GM18511 (cell line): ENCODE measurements around the gene PEBP1.

Experiments used
- ATAC-seq: cut with Tn5 transposase; IDR thresholded peaks from one replicate; pipeline ENCODE4 v1.9.1; 2021; ENCODE audit warnings: mild to moderate bottlenecking, moderate library complexity; ENCODE audit not compliant: unreplicated experiment

Gene PEBP1

DNA sequence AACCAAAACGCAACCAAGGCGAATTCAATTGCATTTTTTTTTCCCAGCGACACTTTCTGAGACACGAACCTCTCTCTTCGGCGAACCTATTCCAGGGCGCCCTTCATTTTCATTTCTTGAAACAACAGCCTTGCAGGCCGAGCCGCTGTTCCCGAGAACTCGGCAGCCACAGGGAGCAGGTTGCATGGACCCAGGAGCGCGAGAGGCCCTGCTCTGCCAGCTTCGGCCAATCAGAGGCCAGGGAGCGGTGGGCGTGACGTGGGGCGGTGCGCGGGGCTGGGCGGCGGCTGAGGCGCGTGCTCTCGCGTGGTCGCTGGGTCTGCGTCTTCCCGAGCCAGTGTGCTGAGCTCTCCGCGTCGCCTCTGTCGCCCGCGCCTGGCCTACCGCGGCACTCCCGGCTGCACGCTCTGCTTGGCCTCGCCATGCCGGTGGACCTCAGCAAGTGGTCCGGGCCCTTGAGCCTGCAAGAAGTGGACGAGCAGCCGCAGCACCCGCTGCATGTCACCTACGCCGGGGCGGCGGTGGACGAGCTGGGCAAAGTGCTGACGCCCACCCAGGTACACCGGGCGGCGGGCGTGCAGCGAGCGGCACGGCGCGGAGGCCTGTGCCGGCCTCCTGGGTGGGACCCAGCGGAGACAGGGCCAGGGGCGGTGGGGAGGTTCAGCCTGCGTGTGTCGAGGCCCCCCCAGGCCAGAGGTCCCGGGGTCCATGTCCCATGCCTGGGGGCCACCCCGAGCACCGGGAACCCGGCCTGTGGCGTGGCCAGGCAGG, at the start of gene PEBP1:
Gene PEBP1 (plus strand): TSS at position 337 of the 771 bp plus-strand sequence. CDS start 86 bp downstream, at position 423.
- ATAC-seq: peak; percentile 96

DNA sequence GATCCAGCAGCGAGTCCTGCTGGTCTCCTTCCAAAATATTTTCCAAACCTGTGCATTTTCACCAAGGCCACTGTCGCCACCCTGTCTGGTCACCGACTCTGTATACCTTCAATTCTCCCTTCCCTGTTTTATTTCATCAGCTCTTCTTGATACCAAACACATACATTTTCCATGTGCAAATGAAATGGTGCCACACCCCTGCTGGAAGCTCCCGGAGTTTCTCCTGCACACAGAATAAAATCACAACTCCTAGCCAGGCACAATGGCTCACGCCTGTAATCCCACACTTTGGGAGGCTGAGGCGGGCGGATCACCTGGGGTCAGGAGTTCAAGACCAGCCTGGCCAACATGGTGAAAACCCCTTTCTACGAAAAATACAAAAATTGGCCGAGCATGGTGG, 46.1 kb upstream of the PEBP1 start:
- no peak for ATAC-seq

DNA sequence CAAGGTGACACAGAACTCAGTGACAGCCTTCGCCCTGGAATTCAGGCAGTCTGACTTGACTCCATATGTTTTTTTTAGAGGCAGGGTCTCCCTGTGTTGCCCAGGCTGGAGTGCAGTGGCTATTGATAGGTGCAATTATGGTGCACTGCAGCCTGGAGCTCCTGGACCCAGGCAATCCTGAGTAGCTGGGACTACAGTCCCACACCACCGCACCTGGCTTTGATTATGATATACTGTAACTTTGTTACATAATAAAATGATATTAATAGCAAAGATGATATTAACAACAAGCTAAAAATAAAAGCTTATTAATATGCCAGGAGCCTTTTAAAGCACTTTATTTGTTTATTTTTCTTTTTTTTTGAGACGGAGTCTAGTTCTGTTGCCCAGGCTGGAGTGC, 41.9 kb upstream of the PEBP1 start:
- ATAC-seq: no peak

DNA sequence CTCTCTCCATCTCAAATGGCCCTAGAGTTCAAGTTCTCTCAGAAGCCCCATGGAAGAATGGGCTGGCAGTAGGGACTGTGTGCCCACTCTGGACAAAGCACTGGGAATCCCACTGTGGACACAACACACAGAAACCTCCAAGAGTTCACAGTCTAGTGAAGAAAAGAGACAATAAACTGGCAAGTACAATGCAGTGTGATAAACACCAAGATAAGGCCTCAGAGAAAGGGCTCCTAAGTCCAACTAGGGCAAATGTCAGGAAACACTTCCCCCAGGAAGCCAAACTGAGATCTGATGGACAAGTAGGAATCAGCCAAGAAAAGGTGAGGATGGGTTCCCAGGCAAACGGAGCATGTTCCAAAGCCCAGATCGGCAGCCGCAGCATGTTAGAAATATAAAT, 37.5 kb upstream of the PEBP1 start:
- no peak for ATAC-seq

DNA sequence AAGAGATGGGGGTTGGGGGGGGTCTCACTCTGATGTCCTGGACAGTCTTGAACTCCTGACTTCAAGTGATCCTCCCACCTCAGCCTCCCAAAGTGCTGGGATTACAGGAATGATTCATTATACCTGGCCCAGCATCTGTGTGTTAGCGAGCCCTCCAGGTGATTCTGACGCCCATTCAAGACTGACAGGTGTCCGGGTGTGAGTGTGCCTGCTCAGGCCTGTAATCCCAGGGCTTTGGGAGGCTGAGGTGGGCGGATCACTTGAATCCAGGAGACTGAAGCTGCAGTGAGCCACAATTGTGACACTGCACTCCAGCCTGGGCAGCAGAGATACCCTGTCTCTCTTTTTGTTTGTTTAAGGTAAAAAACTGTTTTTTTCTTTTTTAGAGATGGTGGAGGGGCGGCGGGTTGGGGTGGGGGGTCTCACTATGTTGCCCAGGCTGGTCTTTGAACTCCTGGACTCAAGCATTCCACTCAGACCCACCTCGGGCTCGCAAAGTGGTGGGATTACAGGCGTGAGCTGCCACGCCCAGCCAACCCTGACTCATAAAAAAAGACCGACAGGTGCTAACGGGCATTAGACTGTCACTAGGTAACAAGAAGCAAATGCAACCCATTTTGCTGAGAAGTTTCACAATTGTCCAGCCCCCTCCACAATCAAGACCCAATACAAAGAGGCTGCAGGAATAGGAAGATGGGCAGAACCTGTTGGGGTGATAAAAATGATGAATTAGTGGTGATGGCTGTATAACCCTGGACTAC, 36.8 kb upstream of the PEBP1 start:
- ATAC-seq: no peak

DNA sequence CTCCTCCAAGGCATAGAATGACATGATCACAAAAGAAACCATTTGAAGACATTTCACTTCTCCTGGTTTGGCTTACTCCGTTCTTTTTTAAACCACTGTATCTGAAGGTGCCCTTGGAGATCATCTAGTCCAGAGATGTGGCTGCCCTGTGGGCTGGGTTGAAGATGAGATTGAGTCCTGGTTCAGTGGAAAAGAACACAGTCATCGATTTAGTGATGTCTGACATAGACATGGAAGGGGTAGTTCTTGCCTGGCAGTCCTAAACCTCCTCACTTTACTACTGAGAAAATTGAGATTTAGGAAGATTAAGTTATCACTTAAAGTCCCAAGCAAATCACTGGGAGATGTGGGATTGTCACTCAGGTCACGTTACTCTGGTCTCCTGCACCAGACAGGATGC, 34.9 kb upstream of the PEBP1 start:
- ATAC-seq: no peak

DNA sequence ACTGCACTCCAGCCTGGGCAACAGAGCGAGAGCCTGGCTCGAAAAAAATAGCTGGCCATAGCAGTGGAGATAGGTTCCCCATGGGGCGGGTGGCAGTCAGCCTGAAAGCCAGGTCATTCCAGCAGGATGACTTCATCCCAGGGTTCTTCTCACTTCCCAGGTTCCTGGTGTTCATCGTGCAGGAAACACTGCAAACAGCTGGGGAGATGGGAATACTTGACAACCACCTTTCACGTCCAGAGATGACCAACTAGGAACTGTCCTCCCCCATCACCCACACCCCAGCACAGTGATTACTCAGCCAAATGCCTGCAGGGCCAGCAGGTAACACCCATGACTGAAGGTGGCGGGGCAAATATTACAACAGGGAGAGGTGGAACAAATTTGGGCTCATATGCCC, 33.9 kb upstream of the PEBP1 start:
- no peak for ATAC-seq

DNA sequence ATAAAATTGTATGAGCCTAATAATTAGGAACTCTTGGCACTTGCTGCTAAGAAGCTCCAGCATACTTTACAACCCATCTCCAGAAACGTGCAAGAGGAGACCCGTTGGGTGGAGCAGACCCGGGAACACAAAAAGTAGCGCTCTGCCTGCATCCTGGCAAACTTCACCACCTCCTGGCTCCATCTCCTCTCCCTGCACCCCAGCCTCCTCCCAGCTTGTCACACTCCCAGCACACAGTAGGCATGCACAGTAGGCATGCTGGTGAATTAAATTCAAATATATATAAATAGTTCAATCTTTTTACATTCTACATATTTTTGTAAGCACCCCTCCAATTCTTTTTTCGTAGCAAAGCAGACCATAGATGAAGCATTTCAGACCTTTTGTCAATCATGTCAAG, 33.3 kb upstream of the PEBP1 start:
- ATAC-seq: no peak

DNA sequence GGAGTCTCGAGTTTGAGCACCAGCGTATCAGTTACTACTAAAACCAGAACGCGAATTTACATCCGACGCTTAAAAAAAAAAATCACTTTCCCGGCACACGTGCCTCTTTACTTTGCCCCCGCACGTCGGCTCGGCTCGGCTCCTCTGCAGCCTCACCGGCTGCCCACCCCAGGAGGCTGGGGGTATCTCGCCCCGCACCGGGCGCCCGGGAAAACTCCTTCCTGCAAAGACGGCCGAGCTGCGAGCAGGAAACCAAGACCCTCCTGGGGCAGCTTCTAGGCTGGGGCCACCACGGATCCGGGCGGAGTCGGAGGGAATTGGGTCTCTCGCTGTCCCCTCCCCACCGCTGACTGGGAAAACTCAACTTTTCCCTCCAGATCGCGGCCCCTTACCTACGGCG, 32.7 kb upstream of the PEBP1 start:
- peak; percentile 15 for ATAC-seq

DNA sequence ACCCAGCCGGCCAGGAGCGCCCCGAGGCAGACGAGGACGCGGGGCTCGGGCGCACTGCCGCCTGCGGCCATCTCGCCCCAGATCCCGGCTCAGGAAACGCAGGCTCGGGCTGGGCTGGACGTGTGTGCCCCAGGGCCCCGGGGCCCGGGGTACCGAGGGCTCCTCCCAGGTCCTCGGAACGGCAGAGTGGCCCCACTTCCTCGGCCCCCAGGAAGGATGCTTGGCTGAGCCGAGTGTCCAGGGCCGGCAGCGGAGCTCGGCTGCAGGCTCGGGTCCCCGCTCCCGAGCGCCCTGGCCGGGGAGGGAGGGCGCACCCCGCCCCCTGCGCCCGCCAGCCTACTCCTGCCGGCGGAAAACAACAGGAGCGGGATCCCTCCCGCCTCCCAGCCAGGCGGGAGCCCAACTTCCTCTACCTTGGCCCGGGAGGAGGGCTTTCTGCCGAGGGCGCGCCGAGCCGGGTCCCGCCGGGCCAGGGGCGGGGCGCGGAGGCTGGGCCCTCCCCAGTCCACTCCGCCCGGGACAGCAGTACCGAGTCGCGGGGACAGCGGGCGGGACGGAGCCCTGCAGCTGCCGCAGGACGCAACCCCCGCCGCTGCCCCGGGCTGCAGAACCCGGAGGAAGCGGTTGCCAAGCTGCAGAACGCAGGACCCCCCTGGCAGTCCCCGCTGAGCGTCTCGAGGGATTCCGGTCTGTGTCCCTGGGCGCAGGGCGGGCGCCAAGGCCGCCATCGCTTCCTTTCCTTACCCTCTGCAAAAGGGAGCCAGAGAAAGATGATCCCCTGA, 32.1 kb upstream of the PEBP1 start, which contains the start of gene VSIG10:
Gene VSIG10 (minus strand): TSS at position 411 of the 782 bp plus-strand sequence. CDS start 340 bp downstream, at position 71.
- peak; percentile 58 for ATAC-seq

DNA sequence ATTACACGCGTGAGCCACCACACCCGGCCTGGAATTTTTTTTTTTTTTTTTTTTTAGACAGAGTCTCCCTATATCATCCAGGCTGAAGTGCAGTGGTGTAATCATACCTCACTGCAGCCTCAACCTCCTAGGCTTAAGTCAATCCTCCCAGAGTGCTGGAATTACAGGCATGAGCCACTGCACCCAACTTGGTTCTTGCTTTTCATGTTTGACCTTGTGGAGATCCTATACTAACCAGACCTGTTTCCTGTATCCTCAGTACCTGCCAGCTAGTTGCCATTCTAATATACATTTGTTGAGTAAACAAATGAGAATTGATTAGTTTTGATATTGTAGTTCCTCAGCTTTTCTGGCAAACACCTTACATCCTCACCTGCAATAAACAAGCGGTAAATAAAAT, 28.9 kb upstream of the PEBP1 start:
- ATAC-seq: no peak

DNA sequence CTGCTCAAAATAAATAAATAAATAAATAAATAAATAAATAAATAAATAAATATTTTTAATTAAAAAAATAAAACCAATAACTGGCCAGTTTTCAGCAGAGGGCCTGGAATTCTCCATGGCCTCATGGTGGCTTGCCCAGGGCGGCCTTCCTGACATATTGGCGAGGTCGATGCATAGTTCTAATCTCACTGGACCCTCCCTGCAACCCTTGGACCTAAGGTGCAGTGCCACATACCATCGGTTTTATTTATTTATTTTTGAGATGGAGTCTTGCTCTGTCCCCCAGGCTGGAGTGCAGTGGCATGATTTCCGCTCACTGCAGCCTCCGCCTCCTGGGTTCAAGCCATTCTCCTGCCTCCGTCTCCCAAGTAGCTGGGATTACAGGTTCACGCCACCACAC, 28.2 kb upstream of the PEBP1 start:
- ATAC-seq: no peak

DNA sequence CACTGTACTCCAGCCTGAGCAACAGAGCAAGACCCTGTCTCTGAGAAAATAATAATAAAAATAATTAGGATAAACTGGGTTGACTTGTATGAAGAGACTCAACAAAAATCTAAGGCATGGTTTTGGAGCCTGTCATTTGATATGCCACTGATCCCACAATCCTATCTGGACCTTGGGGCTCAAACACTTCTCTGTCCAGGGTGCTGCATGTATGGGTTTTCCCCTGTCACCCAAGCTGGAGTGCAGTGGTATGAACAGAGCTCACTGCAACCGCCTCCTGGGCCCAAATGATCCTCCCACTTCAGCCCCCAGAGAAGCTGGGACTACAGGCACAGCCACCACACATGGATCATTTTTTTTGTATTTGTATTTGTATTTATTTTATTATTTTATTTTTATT, 26.8 kb upstream of the PEBP1 start:
- no peak for ATAC-seq

DNA sequence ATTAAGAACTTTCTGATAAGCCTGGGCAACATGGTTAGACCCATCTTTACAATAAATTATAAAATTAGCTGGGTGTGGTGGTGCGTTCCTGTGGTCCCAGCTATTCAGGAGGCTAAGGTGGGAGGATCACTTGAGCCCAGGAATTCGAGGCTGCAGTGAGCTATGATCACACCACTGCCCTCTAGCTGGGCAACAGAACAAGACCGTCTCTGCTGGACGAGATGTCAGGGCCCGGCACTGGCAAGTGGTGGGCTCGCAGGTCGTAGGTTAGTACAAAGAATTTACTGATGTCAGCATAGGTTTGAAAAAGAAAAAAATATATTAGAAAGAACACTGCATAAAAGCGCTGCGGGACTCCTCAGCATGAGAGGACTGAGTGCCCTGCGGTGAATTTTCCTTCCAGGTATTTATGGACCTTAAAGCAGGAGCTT, 16.5 kb upstream of the PEBP1 start:
- no peak for ATAC-seq

DNA sequence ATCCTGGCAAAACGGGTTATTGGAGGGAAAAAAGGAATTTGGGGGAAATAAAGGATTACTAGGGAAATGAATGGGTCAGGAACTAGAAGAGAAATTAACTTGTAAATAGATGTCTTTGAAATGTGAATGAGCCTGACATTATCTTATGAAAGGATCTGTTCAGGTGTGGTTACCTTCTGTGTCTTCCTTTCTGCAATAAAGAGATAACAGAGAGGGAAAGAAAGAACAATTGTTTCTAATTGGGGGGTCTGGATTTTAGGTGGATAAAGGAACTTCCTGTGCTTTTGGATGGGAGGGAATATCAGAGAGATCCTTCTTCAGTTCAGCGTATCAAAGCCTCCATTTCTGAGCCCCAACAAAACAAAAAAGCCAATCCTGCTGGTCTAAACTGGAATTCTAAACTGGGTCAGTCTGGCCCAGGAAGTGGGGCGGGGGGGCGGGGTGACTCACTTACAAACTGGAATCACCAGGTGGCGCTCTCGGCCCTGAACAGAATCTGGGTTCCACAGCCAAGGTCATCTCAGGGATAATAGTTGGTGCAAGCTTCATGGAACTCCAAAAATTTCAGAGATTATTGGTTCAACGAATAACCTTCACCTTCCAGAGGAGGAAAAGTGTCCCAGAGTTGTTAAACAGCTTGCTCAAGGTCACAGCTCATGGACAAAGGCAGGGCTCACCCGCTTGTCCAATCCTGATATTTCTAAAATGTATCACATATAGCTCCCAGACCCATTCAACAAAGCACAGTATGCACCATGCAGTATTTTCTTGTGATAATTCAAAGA, 15.2 kb upstream of the PEBP1 start:
- ATAC-seq: no peak

DNA sequence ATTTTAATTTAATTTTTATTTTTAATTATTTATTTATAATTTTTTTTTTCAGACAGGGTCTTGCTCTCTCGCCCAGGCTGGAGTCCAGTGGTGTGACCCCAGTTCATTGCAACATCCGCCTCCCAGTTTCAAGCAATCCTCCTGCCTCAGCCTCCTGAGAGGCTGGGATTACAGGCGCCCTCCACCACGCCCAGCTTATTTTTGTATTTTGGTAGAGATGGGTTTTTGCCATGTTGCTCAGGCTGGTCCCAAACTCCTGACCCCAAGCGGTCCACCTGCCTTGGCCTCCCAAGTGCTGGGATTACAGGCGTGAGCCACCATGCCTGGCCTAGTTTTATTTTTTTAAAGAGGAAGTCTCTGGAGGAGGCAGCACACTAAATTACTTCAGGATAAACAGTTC, 13.7 kb upstream of the PEBP1 start:
- ATAC-seq: no peak

DNA sequence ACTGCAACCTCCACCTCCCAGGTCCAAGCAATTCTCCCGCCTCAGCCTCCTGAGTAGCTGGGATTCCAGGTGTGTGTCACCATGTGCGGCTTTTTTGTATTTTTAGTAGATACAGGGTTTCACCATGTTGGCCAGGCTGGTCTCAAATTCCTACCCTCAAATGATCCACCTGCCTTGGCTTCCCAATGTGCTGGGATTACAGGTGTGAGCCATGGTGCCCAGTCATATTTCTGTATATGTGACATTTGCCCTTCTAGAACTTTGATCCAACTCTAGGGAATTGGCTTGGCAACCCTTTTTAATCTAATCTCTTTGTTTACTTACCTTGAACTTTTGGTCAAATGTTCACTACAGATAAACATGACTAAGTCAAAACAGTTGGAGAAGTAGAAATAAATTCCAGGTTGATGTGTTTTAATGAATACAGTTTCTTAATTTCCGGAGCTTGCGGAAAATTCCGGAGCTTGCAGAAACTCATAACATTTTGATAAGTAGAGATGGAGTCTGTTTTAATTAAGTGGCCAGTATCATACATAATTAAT, 11.5 kb upstream of the PEBP1 start:
- ATAC-seq: no peak

DNA sequence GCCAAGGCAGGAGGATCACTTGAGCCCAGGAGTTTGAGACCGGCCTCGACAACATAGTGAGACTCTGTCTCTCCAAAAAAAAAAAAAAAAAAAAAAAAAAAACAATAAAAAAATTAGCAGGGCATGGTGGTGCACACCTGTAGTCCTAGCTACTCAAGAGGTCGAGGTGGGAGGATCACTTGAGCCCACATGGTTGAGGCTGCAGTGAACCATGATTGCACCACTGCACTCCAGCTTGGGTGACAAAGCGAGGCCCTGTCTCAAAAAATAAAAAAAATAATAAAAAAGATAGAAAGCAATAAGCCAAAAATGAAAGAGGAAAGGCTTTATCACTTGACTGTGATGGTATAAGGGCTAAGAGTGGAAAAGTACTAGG, 10.2 kb upstream of the PEBP1 start:
- ATAC-seq: no peak

DNA sequence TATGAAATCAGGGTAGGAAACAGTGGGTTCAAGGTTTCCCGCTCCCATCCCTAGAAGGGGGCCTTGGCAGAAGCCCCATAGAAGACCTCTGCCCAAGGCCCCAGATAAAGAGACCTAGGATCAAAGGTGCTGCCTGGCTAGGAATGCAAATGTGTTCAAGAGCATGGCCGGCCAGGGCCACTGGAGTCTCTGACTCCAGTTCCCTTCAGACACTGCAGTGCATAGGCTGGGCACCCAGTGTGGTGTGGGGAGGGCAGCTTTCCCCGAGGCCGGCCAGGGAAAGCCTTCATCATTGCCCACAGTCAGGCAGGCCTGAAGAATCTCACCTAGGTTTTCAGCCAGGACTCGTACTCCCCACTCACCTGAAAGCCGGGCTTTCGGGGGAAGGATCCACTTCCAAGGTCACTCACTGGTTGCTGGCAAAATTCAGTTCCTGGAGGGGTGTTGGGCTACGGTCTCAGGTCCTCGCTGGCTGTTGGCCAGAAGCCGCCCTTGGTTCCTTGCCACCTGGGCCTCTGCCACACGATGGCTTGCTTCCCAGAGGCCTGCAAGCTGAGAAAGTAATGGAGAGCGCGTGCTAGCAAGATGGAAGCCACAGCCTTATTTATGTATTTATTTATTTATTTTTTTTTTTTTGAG, 9.7 kb upstream of the PEBP1 start:
- ATAC-seq: no peak

DNA sequence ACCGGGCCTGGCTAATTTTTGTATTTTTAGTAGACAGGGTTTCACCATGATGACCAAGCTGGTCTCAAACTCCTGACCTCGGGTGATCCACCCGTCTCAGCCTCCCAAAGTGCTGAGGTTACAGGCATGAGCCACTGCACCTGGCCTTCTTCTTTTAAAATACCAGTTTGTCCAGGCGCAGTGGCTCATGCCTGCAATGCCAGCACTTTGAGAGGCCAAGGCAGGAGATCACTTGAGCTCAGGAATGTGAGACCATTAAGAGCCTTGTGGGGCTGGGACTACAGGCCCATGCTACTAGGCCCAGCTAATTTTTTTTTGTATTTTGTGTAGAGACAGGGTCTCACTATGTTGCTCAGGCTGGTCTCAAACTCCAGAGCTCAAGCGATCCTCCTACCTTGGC, 8.1 kb upstream of the PEBP1 start:
- no peak for ATAC-seq
